NT2/D1 (cell line): ENCODE results near the gene BATF3.

ENCODE experiments used
- SUZ12 ChIP-seq: IDR thresholded peaks from 2 replicates; pipeline ENCODE4 v1.6.1; 2011; ENCODE audit not compliant: insufficient read length, insufficient read depth; ENCODE audit errors: extremely low read depth
- YY1 ChIP-seq: IDR thresholded peaks from 2 replicates; pipeline ENCODE4 v1.6.1; 2011; ENCODE audit not compliant: insufficient read length, insufficient read depth
- ZNF274 ChIP-seq: IDR thresholded peaks from 2 replicates; pipeline ENCODE4 v1.6.1; 2011; ENCODE audit warnings: mild to moderate bottlenecking, low read depth, low read length

- TF ChIP-seq YY1 (no peak), ZNF274 (no peak), SUZ12 (no peak)
Measured at GRCh38 chr1:212669102-212669501, 30.5 kb downstream of the BATF3 start.
